DMS79 (cell line): Measurements from ENCODE around the gene ACVR1B.

ENCODE experiments used
- DNase-seq: peaks from one replicate; lab custom pipeline; 2025; lab: John Stamatoyannopoulos, UW

Gene ACVR1B

DNA sequence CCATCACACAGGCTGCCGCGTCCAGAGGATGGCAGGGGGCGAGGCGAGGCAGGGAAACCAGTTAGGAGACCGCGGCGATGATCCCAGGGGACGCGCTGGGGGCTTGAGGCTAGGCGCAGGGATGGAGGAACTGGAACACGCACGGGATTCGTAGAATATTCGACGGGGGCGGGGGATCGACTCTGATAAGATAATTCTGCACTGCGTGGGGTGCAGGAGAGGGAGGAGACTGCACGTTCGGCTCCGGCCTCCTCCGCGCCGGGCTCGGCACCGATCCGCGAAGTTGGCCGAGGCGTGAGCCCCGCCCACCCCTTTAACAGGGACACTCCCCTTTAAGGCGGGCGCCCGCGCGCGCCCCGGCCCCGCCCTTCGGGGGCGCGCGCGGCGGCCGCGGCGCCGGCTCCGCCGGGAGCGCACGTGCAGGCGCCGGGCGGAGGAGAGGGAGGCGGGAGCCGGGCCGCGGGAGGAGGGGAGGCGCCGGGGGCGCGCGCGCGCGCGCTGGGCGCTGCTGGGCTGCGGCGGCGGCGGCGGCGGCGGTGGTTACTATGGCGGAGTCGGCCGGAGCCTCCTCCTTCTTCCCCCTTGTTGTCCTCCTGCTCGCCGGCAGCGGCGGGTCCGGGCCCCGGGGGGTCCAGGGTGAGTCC, at the start of gene ACVR1B:
Gene ACVR1B, plus strand, starts transcription at position 501 of the 644 bp plus-strand sequence. Its CDS starts 45 bp downstream, at position 546.
- peak; percentile 24 for DNase-seq

DNA sequence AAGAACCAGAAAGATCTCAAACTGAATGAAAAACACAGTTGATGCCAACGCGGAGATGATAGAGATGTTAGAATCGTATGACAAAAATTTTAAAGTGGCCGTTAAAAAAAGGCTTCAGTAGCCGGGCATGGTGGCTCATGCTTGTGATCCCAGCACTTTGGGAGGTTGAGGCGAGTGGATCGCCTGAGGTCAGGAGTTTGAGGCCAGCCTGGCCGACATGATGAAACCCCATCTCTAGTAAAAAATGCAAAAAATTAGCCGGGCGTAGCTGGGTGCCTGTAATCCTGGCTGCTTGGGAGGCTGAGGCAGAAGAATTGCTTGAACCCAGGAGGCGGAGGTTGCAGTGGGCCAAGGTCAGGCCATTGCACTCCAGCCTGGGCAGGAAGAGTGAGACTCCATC, 49.6 kb upstream of the ACVR1B start:
- DNase-seq = no peak

DNA sequence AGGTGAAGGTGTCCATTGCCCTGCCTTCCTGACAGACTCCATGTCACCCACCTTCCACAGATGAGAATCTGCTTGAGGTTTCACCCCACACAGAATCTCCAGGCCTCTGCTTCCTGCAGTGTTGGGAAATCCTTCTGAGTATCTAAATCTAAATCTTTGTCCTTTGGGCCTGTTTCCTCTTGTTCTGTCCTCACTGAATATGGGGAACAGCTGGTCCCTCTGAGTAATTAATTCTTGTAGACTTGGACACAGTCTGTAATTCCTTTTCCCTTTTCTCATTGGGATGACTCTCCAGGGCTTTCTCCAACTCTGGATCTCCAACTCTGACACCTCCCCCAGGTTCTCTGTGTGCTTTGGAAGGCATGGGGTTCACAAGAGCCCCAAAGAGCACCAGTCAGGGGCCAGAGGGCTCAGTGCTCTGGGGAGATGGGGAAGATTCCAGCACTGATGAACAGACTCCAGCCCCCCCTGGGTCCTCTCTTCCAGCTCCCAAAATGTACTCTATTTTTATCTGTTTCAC, 46.5 kb upstream of the ACVR1B start:
- no peak for DNase-seq

DNA sequence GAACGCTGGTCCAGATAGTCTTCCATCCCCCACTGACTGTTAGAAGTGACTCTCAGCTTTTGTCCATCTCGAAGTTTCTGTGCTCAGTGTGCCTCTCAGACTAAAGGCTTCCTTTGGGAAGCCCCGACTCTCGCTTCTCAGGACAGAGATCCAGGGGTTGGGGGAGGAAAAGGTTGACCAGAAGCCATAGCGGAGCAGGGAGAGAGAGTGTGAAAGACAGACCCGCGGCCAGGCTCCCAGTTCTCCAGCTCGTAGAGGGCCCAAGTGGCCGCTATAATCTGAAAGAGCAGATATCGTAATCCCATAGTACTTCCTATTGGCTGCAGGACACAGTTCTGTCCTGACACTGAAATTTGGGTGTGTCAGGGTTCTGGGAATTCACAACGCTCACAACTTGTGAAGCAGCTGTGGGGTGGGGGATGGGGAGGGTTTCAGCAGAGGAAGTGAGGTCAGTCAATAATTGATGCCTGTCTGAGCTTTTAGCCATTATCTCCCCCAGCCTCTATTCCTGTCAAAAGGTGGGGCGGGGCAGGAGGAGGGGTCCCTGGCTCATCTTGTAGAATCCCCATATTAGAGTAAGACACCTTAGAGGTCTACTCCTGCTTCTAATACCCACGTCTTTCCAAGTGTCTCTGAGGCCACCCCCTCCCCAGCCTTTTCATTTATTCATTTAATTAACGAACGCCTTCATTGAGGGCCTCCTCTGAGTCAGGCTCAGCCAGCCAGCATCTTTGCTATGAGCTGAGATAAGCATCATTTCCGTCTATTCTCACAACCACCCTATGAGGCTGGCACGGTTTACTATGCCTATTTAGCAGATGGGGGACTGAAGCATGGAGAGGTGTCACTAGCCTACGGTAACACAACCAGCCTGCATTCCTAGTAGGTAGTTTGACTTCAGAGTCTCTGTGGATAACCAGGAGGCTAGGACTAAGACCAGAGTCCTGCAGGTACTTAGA, 45.7 kb upstream of the ACVR1B start:
- no peak for DNase-seq

DNA sequence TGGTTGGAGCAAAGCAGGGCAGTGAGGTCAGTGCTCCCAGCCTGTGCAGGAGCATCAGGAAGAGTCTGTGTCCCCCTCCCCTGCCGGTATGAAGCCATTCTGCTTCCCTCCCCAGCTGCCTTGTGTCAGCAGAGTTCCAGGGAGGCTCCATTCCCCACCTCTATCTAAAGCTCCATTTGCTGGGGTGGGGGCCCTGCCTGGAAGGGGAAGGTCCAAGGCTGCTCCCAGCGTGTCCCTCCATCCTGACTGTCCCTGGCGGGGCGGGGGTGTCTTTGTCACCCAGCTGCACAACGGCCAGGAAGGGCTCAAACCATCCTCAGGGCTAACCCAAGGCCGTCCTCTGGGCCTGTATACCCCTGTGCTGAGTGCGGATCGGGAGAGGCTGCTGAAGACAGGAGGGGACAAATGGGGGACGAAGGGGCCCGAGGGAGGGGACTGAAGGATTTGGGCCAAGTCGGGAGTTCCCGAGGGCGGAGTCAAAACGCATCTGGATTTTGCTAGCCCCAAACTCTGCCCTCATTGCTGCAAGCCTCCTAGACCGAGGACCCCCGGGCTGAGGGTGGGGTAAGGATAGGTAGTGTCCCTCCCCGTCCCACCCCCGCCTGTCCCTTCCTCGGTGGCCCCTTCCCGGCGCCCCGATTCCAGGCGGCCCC, 44.9 kb upstream of the ACVR1B start:
- DNase-seq = no peak

DNA sequence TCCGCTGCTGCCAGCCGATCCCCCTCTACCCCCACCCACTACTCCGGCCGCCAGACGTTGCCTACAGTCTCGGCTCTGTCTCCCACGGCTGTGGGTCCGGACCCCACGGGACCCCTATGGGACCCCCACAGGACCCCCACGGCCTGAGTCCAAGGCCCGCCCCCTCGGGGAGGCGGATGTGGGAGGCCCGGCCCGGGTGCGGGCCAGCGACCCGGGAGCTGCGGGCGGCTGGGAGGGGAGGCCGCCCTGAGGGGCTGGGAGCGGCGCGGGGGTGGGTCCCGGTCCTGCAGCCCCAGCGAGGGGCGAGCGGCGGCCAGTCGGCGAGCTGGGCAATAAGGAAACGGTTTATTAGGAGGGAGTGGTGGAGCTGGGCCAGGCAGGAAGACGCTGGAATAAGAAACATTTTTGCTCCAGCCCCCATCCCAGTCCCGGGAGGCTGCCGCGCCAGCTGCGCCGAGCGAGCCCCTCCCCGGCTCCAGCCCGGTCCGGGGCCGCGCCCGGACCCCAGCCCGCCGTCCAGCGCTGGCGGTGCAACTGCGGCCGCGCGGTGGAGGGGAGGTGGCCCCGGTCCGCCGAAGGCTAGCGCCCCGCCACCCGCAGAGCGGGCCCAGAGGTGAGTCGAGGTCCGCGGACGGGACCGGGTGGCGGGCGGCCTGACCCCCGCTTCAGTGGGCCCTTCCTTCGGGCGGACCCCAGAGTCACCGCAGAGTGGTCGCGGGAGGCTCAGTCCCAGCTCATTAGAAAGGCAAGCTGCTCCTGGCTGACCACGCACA, 44.2 kb upstream of the ACVR1B start, which contains the start of gene ACVRL1:
Gene ACVRL1, plus strand, starts transcription at position 422 of the 773 bp plus-strand sequence. CDS start 4,971 bp downstream, outside the sequence.
- DNase-seq = no peak

DNA sequence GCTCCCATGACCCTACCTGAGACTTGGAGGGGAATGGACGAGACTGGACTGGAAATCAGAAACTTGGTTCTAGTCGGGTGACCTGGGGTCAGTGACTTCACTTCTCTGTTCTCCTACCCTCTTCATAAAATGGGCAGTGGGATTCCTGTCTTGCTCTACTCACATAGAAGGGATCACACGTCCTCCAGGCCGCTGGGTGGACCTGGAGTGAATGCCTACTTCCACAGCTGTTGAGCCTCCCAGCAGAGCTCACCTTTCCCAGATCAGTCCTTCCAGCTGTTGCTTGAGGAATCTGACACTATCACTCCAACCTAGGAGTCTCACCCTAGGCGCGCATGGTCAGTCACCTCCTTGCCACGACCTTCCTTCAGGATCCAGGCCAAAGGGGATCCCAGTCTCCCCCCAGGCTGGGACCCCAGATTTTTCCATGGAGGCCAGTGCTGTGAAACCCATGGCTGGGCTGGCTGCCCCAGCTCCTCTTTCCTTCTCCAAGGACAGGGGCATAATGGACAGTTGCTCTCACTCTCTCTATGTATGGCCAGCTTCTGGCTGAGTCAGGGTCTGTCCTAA, 43.6 kb upstream of the ACVR1B start:
- DNase-seq = no peak

DNA sequence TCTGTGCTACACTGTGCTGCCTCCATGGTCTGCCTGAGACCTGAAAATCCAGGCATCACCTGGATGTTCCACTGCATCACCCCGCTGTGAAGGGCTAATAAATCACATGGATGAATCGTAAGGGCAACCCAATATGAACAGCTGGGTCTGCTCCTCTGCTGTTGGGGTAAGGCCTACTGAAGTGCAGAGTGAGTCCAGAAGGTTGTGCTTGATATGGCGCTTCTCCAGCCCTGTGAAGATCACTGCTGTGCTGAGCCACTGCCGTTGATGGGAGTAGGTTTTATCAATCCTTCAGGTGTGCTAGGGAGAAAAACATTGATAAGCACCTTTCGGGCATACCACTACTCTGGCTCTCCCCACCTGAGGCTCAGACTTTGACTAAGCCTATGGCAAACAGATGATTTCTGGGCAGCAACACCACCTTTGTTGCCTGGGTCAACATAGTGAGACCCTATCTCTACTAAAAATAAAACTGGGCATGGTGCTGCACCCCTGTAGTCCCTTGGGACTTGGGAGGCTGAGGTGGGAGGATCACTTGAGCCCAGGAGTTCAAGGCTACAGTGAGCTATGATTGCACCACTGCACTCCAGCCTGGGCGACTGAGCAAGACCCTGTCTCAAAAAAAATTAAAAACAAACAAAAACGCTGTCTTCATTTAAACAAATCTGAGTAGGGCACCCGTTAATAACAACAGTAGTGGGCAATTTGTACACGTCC, 42.5 kb upstream of the ACVR1B start:
- DNase-seq = no peak

DNA sequence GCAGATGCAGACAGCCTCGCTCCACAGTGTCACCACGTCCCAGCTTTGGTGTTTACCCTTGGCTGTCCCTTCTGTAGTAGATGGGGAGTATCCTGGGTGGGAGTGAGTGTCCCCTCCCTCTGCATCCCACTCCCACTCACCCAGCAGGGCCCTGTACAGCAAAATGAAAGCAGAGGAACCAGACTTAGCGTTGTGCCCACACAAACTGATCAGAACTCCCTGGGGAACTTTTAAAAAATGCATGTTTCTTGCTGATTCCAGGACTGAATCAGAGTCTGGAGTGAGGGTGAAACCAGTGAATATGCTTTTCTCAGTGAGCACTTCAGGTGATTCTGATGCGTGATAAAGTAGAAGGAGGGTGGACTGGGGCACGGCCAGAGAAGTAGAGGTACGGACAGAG, 41.3 kb upstream of the ACVR1B start:
- DNase-seq = no peak

DNA sequence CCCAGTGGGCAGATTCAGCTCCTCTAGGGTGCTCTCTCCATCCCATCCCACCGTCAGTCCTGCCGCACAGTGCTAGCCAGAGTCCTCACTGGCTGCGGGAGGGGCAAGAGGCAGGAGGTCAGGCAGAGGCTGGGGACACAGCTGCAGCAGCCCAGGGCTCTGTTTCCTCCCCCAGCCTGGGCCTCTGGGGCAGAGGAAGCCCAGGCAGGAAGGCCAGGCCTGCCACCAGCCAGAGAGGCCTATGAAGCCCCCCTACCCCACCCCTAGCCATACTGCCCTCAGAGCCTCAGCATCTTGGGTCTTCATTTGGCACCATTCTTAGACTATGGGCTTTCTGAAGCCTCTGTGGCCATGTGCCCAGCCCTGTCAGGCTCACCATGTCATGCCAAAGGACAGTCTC, 40.8 kb upstream of the ACVR1B start:
- DNase-seq = no peak

DNA sequence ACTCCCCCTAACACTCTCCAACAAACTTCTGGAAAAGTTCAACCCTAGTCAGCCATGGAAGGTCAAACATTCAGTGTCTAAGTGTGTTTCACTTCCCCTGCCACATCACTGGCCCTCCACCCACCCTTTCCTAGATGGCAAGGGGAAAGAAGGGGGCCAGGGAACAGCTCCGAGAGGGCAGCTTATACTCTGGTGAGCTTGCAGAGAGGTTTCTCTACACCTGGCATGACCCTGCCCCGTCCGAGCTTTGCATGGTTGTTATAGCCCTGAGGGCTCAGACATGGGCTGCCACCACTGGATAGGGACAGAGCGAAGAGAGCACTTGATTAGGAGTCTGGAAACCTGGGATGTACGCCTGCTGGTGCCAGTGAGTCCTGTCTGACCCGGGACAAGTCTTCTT, 40.2 kb upstream of the ACVR1B start:
- DNase-seq = no peak

DNA sequence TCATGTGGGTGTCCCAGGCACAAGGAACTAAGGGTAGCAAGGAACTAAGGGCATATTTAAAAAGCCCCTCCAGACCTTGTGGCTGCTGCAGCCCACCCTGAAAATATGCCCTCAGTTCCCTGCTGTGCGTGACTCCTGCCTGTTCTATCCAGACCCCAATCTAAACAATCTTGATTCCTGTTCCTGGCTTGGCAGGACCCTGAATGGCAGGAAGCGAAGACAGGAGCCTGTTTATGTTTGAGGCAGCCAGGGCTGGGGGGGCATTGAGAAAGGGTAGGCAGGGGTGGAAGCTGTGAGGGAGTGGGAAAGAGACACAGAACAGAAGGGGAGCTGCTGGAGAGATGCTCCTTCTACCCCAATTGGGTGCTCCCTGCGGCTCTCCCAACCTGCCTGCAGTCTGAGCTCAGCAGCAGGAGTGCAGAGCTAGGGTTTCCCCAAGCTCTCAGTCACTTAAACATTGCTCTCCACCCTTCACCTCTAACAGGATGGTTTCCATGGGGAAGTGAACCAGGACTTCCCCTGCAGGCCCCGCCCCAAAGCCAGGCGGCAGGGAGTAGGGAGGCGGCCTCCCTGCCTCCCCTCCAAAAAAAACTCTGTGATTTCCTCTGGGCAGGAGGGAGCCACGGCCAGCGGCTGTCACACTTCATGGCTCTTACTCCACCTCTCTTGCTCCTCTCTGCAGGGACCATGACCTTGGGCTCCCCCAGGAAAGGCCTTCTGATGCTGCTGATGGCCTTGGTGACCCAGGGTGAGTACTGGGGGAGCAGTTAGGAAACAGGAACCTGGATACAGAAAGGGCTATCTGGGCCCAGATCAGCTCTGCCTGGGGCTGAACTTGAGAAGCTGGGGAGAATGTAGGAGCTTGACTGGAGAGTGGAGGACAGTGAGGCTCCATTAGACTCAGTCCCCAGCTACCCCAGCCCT, 39.4 kb upstream of the ACVR1B start:
- DNase-seq = no peak

DNA sequence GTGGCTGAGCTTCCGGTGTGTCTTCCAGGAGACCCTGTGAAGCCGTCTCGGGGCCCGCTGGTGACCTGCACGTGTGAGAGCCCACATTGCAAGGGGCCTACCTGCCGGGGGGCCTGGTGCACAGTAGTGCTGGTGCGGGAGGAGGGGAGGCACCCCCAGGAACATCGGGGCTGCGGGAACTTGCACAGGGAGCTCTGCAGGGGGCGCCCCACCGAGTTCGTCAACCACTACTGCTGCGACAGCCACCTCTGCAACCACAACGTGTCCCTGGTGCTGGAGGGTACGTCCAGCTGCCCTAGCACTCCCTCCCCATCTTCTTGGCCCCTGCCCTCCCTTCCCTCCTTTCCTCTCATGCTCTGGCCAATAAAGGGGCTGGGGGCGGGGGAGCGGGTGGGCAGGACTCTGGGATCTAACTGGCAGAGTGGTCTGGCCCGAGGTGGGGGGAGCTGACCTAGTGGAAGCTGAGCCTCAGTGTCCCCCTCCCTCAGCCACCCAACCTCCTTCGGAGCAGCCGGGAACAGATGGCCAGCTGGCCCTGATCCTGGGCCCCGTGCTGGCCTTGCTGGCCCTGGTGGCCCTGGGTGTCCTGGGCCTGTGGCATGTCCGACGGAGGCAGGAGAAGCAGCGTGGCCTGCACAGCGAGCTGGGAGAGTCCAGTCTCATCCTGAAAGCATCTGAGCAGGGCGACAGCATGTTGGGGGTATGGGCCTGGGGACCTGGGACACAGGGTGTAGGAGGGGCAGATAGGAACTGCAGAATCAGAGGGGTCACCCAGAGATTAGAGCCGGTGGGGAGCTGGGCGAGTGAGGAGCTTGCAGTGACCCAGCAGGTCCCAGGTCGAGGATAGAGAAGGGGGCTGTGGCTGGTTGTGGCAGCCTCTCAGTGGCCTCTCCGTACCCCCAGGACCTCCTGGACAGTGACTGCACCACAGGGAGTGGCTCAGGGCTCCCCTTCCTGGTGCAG, 38.1 kb upstream of the ACVR1B start:
- DNase-seq = no peak

DNA sequence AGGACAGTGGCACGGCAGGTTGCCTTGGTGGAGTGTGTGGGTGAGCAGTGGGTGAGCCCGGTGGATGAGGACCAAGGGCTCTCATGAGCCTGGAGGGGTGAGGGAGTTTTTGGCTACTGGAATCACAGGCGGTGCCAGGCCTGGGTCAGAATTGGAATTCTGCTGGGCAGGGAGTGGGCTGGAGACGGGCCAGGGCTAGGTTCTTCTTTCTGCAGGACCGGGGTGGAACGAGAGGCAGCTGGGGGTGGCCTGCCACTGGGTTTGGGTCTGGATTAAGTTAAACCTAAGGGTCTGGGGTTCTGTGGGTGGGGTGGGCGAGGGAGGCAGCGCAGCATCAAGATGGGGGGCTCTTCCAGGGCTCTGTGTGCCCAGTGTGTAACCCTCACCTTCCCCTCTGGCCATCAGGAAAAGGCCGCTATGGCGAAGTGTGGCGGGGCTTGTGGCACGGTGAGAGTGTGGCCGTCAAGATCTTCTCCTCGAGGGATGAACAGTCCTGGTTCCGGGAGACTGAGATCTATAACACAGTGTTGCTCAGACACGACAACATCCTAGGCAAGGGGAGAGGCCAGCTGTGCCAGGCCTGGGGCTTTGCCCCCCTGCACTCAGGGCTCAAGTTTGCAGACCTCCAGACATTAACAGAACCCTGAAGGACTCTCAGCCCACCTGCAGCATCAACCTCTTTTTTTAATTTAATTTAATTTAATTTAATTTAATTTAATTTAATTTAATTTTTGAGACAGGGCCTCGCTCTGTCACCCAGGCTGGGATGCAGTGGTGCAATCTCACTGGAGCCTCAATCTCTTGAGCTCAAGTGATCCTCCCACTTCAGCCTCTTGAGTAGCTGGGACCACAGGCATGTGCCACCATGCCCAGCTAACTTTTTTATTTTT, 37.2 kb upstream of the ACVR1B start:
- no peak for DNase-seq

DNA sequence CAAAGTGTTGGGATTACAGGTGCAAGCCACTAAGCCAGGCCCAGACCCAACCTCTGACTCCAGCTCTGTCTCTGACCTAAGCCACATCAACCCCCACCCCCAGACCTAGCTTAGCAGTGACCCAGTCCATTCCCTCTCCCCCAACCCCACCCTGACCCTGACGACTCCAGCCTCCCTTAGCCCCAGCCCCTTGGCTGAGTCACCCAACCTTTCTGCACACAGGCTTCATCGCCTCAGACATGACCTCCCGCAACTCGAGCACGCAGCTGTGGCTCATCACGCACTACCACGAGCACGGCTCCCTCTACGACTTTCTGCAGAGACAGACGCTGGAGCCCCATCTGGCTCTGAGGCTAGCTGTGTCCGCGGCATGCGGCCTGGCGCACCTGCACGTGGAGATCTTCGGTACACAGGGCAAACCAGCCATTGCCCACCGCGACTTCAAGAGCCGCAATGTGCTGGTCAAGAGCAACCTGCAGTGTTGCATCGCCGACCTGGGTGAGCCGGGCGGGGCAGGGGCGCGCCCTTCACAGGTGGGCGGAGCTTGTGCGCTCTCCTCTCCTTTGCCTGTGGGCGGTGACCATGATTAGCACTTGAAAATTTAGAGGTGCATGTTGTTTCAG, 36.4 kb upstream of the ACVR1B start:
- DNase-seq = no peak

DNA sequence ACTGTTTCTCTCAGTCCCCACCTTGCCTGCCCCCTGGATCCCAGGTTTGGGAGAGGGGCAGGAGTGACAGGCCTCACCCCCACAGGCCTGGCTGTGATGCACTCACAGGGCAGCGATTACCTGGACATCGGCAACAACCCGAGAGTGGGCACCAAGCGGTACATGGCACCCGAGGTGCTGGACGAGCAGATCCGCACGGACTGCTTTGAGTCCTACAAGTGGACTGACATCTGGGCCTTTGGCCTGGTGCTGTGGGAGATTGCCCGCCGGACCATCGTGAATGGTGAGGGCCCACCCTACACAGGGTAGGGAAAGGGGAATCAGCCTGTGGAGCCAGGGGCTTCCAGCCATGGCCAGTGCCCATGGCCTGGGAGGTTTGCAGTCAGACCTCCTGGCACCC, 35.5 kb upstream of the ACVR1B start:
- DNase-seq = no peak

DNA sequence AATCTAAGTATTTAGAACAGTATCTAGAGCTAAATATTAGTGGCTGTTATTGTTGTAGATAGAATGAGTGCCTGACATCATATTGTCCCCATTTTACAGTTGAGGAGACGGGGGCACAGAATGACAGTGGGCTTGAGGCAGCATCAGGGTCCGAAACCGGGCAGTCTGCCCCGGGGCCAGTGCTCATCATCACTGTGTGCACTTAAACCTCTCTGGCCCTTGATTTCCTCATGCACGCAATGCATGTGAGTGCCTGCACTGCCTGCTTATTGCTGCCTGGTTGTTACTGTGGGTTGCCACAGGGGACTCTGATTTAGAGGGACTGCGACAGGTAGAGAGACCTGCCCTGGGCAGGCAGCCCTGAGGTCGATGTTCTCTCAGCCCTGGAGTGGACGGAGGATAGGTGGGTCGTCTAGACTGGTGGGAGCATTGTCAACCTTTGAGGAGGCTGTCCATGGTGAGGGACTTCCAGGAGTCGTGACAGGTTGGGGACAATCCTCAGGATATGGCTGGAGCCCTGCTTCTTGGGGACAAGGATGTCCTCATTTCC, 34.4 kb upstream of the ACVR1B start:
- DNase-seq = no peak
